ENCODE data around the gene HPGDS. TPM values are rescaled to one million over a fixed set of nuclear protein-coding genes. Genes with fewer than 3 reads are reported as not detected.

The HPGDS gene
- total and polyA plus RNA-seq, 2 experiments from 2014 or later = not detected

DNA sequence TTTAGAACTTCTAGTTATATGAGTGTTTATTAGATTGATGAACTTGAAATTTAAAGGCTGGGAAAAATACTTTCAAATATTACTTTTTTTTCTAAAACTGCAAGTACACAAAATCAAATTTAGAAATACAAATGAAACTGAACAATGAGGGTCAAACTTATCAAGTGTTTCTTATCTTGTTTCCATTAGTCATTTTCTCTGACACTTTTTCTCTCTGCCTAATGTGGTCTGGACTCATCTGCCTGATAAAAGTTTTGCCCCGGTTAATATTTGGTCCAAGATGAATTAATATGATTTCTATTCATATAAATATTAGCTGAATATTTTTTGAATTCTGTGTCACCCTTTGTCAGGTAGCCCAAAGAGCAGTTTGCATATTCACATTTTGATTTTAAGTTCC is 8.7 kb upstream of the HPGDS start:
- DNase-seq (ENCODE audit: low spot score) = no peak
- Histone ChIP-seq H3K4me2 (no peak overlapping the region), H3K27ac (ENCODE audit: low read depth) (no peak overlapping the region), H3K79me2 (replicated peaks; ENCODE audit: insufficient read depth) (no peaks in the 10 kb centered on the region), H3K4me1 (ENCODE audit: insufficient read depth) (no peaks in the 10 kb centered on the region), H3F3A (replicated peaks; ENCODE audit: low read depth) (no peaks in the 10 kb centered on the region), H3K36me3 (ENCODE audit: insufficient read depth) (no peaks in the 10 kb centered on the region), H3K4me3 (no peak overlapping the region), H2AFZ (no peak overlapping the region), H4K20me1 (replicated peaks; ENCODE audit: insufficient read depth) (no peaks in the 10 kb centered on the region), H3K27me3 (ENCODE audit: insufficient read depth) (no peaks in the 10 kb centered on the region), H3K9me2 (ENCODE audit: insufficient read depth) (no peaks in the 10 kb centered on the region)
- Mint-ChIP-seq H3K4me1 (peaks cover 4% of the 10 kb centered on the region), H3K4me3 (no peak overlapping the region), H3K27me3 (ENCODE audit: insufficient read depth, low read depth, poor library complexity) (no peaks in the 10 kb centered on the region), H3K27ac (no peak overlapping the region), H3K9me3 (no peaks in the 10 kb centered on the region), H3K36me3 (ENCODE audit: low read depth) (no peaks in the 10 kb centered on the region)
- no peak for ATAC-seq
- TF ChIP-seq JUNB (IDR thresholded peaks at IDR 0.05; ENCODE audit: unreplicated experiment) (no peak), STAT1 (IDR thresholded peaks at IDR 0.05; ENCODE audit: unreplicated experiment) (no peak), NANOG (IDR thresholded peaks at IDR 0.05; ENCODE audit: borderline replicate concordance) (no peak), ZNF114 (CRISPR knock-in tag; IDR thresholded peaks at IDR 0.05) (no peak), EZH2 (IDR thresholded peaks at IDR 0.05; ENCODE audit: low read depth, unreplicated experiment) (no peak)
- TF ChIP-seq, protein P1, sequence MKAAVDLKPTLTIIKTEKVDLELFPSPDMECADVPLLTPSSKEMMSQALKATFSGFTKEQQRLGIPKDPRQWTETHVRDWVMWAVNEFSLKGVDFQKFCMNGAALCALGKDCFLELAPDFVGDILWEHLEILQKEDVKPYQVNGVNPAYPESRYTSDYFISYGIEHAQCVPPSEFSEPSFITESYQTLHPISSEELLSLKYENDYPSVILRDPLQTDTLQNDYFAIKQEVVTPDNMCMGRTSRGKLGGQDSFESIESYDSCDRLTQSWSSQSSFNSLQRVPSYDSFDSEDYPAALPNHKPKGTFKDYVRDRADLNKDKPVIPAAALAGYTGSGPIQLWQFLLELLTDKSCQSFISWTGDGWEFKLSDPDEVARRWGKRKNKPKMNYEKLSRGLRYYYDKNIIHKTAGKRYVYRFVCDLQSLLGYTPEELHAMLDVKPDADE (IDR thresholded peaks at IDR 0.05) = no peak
- TF ChIP-seq, protein P2, sequence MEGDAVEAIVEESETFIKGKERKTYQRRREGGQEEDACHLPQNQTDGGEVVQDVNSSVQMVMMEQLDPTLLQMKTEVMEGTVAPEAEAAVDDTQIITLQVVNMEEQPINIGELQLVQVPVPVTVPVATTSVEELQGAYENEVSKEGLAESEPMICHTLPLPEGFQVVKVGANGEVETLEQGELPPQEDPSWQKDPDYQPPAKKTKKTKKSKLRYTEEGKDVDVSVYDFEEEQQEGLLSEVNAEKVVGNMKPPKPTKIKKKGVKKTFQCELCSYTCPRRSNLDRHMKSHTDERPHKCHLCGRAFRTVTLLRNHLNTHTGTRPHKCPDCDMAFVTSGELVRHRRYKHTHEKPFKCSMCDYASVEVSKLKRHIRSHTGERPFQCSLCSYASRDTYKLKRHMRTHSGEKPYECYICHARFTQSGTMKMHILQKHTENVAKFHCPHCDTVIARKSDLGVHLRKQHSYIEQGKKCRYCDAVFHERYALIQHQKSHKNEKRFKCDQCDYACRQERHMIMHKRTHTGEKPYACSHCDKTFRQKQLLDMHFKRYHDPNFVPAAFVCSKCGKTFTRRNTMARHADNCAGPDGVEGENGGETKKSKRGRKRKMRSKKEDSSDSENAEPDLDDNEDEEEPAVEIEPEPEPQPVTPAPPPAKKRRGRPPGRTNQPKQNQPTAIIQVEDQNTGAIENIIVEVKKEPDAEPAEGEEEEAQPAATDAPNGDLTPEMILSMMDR (conservative IDR thresholded peaks at IDR 0.05; ENCODE audit: low read depth in 2 of 2) = no peak

DNA sequence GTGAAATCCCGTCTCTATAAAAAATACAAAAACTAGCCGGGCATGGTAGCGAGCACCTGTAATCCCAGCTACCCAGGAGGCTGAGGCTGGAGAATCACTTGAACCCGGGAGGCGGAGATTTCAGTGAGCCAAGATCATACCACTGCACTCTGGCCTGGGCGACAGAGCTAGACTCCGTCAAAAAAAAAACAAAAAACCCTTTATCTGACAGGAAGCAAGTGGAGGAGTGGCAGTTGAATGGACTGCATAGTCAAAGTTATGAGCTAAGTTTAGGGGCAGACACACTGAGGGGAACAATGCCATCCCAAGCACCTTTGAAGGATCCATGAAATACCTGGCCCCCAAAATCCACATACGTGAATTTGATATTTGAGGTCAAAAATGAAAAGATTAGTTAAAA is 7.5 kb upstream of the HPGDS start:
- Histone ChIP-seq H3K4me1 (ENCODE audit: insufficient read depth) (no peaks in the 10 kb centered on the region), H2AFZ (no peak overlapping the region), H3K27me3 (ENCODE audit: insufficient read depth) (no peaks in the 10 kb centered on the region), H3K36me3 (ENCODE audit: insufficient read depth) (no peaks in the 10 kb centered on the region), H3F3A (replicated peaks; ENCODE audit: low read depth) (no peaks in the 10 kb centered on the region), H3K4me3 (no peak overlapping the region), H3K4me2 (no peak overlapping the region), H3K27ac (ENCODE audit: low read depth) (no peak overlapping the region), H3K9me2 (ENCODE audit: insufficient read depth) (no peaks in the 10 kb centered on the region), H4K20me1 (replicated peaks; ENCODE audit: insufficient read depth) (no peaks in the 10 kb centered on the region), H3K79me2 (replicated peaks; ENCODE audit: insufficient read depth) (no peaks in the 10 kb centered on the region)
- Mint-ChIP-seq H3K4me3 (no peak overlapping the region), H3K27me3 (ENCODE audit: insufficient read depth, low read depth, poor library complexity) (no peaks in the 10 kb centered on the region), H3K27ac (no peak overlapping the region), H3K9me3 (no peaks in the 10 kb centered on the region), H3K36me3 (ENCODE audit: low read depth) (no peaks in the 10 kb centered on the region), H3K4me1 (no peaks in the 10 kb centered on the region; the same call in none of the 3 replicates)
- ATAC-seq (no peak), DNase-seq (ENCODE audit: low spot score) (no peak)
- TF ChIP-seq, protein P3, sequence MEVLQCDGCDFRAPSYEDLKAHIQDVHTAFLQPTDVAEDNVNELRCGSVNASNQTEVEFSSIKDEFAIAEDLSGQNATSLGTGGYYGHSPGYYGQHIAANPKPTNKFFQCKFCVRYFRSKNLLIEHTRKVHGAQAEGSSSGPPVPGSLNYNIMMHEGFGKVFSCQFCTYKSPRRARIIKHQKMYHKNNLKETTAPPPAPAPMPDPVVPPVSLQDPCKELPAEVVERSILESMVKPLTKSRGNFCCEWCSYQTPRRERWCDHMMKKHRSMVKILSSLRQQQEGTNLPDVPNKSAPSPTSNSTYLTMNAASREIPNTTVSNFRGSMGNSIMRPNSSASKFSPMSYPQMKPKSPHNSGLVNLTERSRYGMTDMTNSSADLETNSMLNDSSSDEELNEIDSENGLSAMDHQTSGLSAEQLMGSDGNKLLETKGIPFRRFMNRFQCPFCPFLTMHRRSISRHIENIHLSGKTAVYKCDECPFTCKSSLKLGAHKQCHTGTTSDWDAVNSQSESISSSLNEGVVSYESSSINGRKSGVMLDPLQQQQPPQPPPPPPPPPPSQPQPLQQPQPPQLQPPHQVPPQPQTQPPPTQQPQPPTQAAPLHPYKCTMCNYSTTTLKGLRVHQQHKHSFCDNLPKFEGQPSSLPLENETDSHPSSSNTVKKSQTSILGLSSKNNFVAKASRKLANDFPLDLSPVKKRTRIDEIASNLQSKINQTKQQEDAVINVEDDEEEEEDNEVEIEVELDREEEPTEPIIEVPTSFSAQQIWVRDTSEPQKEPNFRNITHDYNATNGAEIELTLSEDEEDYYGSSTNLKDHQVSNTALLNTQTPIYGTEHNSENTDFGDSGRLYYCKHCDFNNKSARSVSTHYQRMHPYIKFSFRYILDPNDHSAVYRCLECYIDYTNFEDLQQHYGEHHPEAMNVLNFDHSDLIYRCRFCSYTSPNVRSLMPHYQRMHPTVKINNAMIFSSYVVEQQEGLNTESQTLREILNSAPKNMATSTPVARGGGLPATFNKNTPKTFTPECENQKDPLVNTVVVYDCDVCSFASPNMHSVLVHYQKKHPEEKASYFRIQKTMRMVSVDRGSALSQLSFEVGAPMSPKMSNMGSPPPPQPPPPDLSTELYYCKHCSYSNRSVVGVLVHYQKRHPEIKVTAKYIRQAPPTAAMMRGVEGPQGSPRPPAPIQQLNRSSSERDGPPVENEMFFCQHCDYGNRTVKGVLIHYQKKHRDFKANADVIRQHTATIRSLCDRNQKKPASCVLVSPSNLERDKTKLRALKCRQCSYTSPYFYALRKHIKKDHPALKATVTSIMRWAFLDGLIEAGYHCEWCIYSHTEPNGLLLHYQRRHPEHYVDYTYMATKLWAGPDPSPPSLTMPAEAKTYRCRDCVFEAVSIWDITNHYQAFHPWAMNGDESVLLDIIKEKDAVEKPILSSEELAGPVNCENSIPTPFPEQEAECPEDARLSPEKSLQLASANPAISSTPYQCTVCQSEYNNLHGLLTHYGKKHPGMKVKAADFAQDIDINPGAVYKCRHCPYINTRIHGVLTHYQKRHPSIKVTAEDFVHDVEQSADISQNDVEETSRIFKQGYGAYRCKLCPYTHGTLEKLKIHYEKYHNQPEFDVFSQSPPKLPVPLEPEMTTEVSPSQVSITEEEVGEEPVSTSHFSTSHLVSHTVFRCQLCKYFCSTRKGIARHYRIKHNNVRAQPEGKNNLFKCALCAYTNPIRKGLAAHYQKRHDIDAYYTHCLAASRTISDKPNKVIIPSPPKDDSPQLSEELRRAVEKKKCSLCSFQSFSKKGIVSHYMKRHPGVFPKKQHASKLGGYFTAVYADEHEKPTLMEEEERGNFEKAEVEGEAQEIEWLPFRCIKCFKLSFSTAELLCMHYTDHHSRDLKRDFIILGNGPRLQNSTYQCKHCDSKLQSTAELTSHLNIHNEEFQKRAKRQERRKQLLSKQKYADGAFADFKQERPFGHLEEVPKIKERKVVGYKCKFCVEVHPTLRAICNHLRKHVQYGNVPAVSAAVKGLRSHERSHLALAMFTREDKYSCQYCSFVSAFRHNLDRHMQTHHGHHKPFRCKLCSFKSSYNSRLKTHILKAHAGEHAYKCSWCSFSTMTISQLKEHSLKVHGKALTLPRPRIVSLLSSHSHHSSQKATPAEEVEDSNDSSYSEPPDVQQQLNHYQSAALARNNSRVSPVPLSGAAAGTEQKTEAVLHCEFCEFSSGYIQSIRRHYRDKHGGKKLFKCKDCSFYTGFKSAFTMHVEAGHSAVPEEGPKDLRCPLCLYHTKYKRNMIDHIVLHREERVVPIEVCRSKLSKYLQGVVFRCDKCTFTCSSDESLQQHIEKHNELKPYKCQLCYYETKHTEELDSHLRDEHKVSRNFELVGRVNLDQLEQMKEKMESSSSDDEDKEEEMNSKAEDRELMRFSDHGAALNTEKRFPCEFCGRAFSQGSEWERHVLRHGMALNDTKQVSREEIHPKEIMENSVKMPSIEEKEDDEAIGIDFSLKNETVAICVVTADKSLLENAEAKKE (CRISPR knock-in tag; IDR thresholded peaks at IDR 0.05) = no peak
- TF ChIP-seq STAT1 (IDR thresholded peaks at IDR 0.05; ENCODE audit: unreplicated experiment) = no peak
- TF ChIP-seq ZNF331 (CRISPR knock-in tag; IDR thresholded peaks at IDR 0.05; ENCODE audit: low read depth) = no peak
- no peak for TF ChIP-seq NANOG (IDR thresholded peaks at IDR 0.05; ENCODE audit: borderline replicate concordance)
- TF ChIP-seq CREB1 (CRISPR knock-in tag; IDR thresholded peaks at IDR 0.05; ENCODE audit: low read depth) = no peak
- TF ChIP-seq ZNF114 (CRISPR knock-in tag; IDR thresholded peaks at IDR 0.05) = no peak
- no peak for TF ChIP-seq JUNB (IDR thresholded peaks at IDR 0.05; ENCODE audit: unreplicated experiment)
- TF ChIP-seq, protein P1 (IDR thresholded peaks at IDR 0.05) = no peak
- no peak for TF ChIP-seq EZH2 (IDR thresholded peaks at IDR 0.05; ENCODE audit: low read depth, unreplicated experiment)

All from GM23338 (cell line).